SK-N-SH (cell line): ENCODE data around the gene CELSR1. TPM values are rescaled to one million over a fixed set of nuclear protein-coding genes. Genes with fewer than 3 reads are reported as not detected.

Experiments used
- CTCF ChIA-PET: fragments of 300-600, 350-600 bp; formaldehyde crosslinking; extraction: SDS; loops from one replicate; lab custom pipeline; 2021; lab: Yijun Ruan, JAX
- POLR2A ChIA-PET: fragments of 350-600 bp; sonication (Branson Sonifier 250); formaldehyde crosslinking; extraction: SDS; loops from one replicate; lab custom pipeline; 2020; ENCODE audit warnings: antibody characterized with exemption, inconsistent platforms; lab: Yijun Ruan, JAX
- DNase-seq: peaks from one replicate; pipeline ENCODE4 v3.0.0; 2012
- H2AFZ ChIP-seq: fragments of 200-600 bp; sonication (generic); 2 replicates; pipeline ENCODE4 v1.8.1; 2016; ENCODE audit warnings: antibody characterized with exemption, mild to moderate bottlenecking, low read depth
- H3F3A ChIP-seq: fragments of 200-600 bp; sonication (generic); replicated peaks from 2 replicates; pipeline ENCODE3; 2016; ENCODE audit warnings: antibody characterized with exemption, mild to moderate bottlenecking; ENCODE audit not compliant: insufficient read depth
- H3K27ac ChIP-seq, 2 experiments: fragments of 200-500 bp in 1 of 2; fragments of 200-600 bp in 1 of 2; sonication (Bioruptor generic) in 1 of 2; sonication (generic), shearing (Covaris generic) in 1 of 2; 2 replicates each; pipeline versions ENCODE4 v1.5.1 to v1.6.1; 2014 to 2016; ENCODE audit warnings: low read depth in 2 of 2, inconsistent platforms in 1 of 2, low read length in 1 of 2, mild to moderate bottlenecking in 1 of 2, mixed read lengths in 1 of 2
- H3K27me3 ChIP-seq: fragments of 200-600 bp; sonication (generic), shearing (Covaris generic); 2 replicates; pipeline ENCODE4 v1.6.1; 2016; ENCODE audit warnings: mixed run types; ENCODE audit not compliant: insufficient read depth
- H3K36me3 ChIP-seq, 2 experiments: fragments of 200-500 bp in 1 of 2; fragments of 200-600 bp in 1 of 2; sonication (Bioruptor generic) in 1 of 2; sonication (generic) in 1 of 2; replicated peaks in 1 of 2; 2 replicates each; pipeline versions ENCODE3 to v1.5.1; 2014 to 2016; ENCODE audit warnings: low read length in 1 of 2, mild to moderate bottlenecking in 1 of 2; ENCODE audit not compliant: insufficient read depth in 2 of 2, control insufficient read depth in 1 of 2
- H3K4me1 ChIP-seq, 2 experiments: fragments of 200-500 bp in 1 of 2; fragments of 200-600 bp in 1 of 2; sonication (Bioruptor generic) in 1 of 2; sonication (generic), shearing (Covaris generic) in 1 of 2; 2 replicates each; pipeline versions ENCODE4 v1.5.1 to v1.6.1; 2014 to 2016; ENCODE audit warnings: low read depth in 1 of 2, low read length in 1 of 2, mixed run types in 1 of 2; ENCODE audit not compliant: insufficient read depth in 2 of 2, control insufficient read depth in 1 of 2
- H3K4me2 ChIP-seq: fragments of 200-600 bp; sonication (generic), shearing (Covaris generic); 2 replicates; pipeline ENCODE4 v1.6.1; 2017; ENCODE audit warnings: mixed run types
- H3K4me3 ChIP-seq, 2 experiments: fragments of 200-500 bp in 1 of 2; fragments of 200-600 bp in 1 of 2; sonication (Bioruptor generic) in 1 of 2; sonication (generic), shearing (Covaris generic) in 1 of 2; 2 replicates each; pipeline versions ENCODE4 v1.5.1 to v1.8.1; 2014 to 2016; ENCODE audit warnings: low read depth in 2 of 2, inconsistent platforms in 1 of 2, low read length in 1 of 2, mild to moderate bottlenecking in 1 of 2, mixed read lengths in 1 of 2, moderate library complexity in 1 of 2
- H3K79me2 ChIP-seq: fragments of 200-600 bp; sonication (generic); 2 replicates; pipeline ENCODE4 v1.8.1; 2017; ENCODE audit warnings: mild to moderate bottlenecking; ENCODE audit not compliant: insufficient read depth
- H3K9ac ChIP-seq: fragments of 200-600 bp; sonication (generic); 2 replicates; pipeline ENCODE4 v1.6.1; 2017; ENCODE audit warnings: mixed run types
- H3K9me2 ChIP-seq: fragments of 200-600 bp; sonication (generic); 2 replicates; pipeline ENCODE4 v1.6.1; 2017; ENCODE audit warnings: mixed run types
- H3K9me3 ChIP-seq: fragments of 200-600 bp; sonication (generic); 2 replicates; pipeline ENCODE4 v1.6.1; 2017; ENCODE audit warnings: mixed run types, mild to moderate bottlenecking, moderate library complexity
- H4K20me1 ChIP-seq: fragments of 200-600 bp; sonication (generic); 2 replicates; pipeline ENCODE4 v1.6.1; 2017; ENCODE audit warnings: mild to moderate bottlenecking, mixed run types; ENCODE audit not compliant: insufficient read depth
- CHD2 ChIP-seq: fragments of 150-350 bp; IDR thresholded peaks from 2 replicates; pipeline ENCODE4 v1.6.1; 2018; ENCODE audit warnings: low read length; ENCODE audit not compliant: partially characterized antibody
- ELF1 ChIP-seq: IDR thresholded peaks from 2 replicates; pipeline ENCODE4 v1.4.0; 2012
- EP300 ChIP-seq, 2 experiments: IDR thresholded peaks; 2 replicates each; pipeline versions ENCODE4 v1.4.0 to v1.6.1; 2012; ENCODE audit warnings: borderline replicate concordance in 1 of 2, low read depth in 1 of 2, low read length in 1 of 2
- EZH2phosphoT487 ChIP-seq: fragments of 200-600 bp; sonication (generic); IDR thresholded peaks from 2 replicates; pipeline ENCODE4 v1.6.1; 2017; ENCODE audit warnings: low read depth, mixed run types, mild to moderate bottlenecking, antibody characterized with exemption, moderate library complexity, borderline replicate concordance
- FOXM1 ChIP-seq: IDR thresholded peaks from 2 replicates; pipeline ENCODE4 v1.4.0; 2012; ENCODE audit warnings: low read depth, mild to moderate bottlenecking
- GATA2 ChIP-seq: sonication (generic); formaldehyde crosslinking; IDR thresholded peaks from 2 replicates; pipeline ENCODE4 v1.5.0; 2020; ENCODE audit warnings: mild to moderate bottlenecking, missing genetic modification reagents
- JUND ChIP-seq: IDR thresholded peaks from 2 replicates; pipeline ENCODE4 v1.4.0; 2012
- MAX ChIP-seq: IDR thresholded peaks from 2 replicates; pipeline ENCODE4 v1.4.0; 2012; ENCODE audit warnings: low read depth
- MEF2A ChIP-seq: IDR thresholded peaks from 2 replicates; pipeline ENCODE4 v1.4.0; 2012; ENCODE audit warnings: low read depth, borderline replicate concordance
- MXI1 ChIP-seq: IDR thresholded peaks from 2 replicates; pipeline ENCODE4 v1.6.1; 2012; ENCODE audit warnings: mild to moderate bottlenecking, low read depth, low read length, improper control_type of control experiment
- NFIC ChIP-seq: IDR thresholded peaks from 2 replicates; pipeline ENCODE4 v1.4.0; 2012; ENCODE audit warnings: borderline replicate concordance
- RCOR1 ChIP-seq: fragments of 150-350 bp; IDR thresholded peaks from 2 replicates; pipeline ENCODE4 v1.6.1; 2017; ENCODE audit warnings: antibody characterized with exemption, low read length
- RFX5 ChIP-seq: IDR thresholded peaks from 2 replicates; pipeline ENCODE4 v1.6.1; 2012; ENCODE audit warnings: mild to moderate bottlenecking, improper control_type of control experiment, low read length
- SIN3A ChIP-seq: IDR thresholded peaks from 2 replicates; pipeline ENCODE4 v1.6.1; 2012; ENCODE audit warnings: low read depth, mild to moderate bottlenecking, low read length, moderate library complexity, borderline replicate concordance
- TCF12 ChIP-seq: IDR thresholded peaks from 2 replicates; pipeline ENCODE4 v1.4.0; 2012
- TEAD4 ChIP-seq: IDR thresholded peaks from 2 replicates; pipeline ENCODE4 v1.4.0; 2012; ENCODE audit warnings: mild to moderate bottlenecking, borderline replicate concordance; ENCODE audit not compliant: insufficient read depth
- USF1 ChIP-seq: IDR thresholded peaks from 2 replicates; pipeline ENCODE4 v1.4.0; 2012; ENCODE audit warnings: low read depth, borderline replicate concordance
- YY1 ChIP-seq: IDR thresholded peaks from 2 replicates; pipeline ENCODE4 v1.4.0; 2012; ENCODE audit warnings: low read depth, mild to moderate bottlenecking
- WGBS: methylation state at CpG from one replicate; pipeline ENCODE4 v1.1.6; 2017; ENCODE audit warnings: low lambda C conversion rate; 5-methylcytosine and 5-hydroxymethylcytosine counted together
- polyA plus RNA-seq, 3 experiments: library from polyadenylated mRNA; depleted of rRNA; stranded (reverse); fragments of >200 nt; gene quantifications; 2 replicates each; pipeline ENCODE4 v1.2.3, GENCODE V29; 2012
- TF ChIP-seq, protein P1 (sequence below): fragments of 200-600 bp; sonication (generic); IDR thresholded peaks from 2 replicates; pipeline ENCODE4 v1.6.1; 2017; ENCODE audit warnings: antibody characterized with exemption, mild to moderate bottlenecking, moderate library complexity
- TF ChIP-seq, protein P2 (sequence below): IDR thresholded peaks from 2 replicates; pipeline ENCODE4 v1.6.1; 2012; ENCODE audit warnings: mild to moderate bottlenecking, low read depth, low read length, moderate library complexity

CELSR1 gene
- polyA plus RNA-seq, 1 of the 3 experiments (the other 2 are of a cell fraction): 5.0 TPM

DNA sequence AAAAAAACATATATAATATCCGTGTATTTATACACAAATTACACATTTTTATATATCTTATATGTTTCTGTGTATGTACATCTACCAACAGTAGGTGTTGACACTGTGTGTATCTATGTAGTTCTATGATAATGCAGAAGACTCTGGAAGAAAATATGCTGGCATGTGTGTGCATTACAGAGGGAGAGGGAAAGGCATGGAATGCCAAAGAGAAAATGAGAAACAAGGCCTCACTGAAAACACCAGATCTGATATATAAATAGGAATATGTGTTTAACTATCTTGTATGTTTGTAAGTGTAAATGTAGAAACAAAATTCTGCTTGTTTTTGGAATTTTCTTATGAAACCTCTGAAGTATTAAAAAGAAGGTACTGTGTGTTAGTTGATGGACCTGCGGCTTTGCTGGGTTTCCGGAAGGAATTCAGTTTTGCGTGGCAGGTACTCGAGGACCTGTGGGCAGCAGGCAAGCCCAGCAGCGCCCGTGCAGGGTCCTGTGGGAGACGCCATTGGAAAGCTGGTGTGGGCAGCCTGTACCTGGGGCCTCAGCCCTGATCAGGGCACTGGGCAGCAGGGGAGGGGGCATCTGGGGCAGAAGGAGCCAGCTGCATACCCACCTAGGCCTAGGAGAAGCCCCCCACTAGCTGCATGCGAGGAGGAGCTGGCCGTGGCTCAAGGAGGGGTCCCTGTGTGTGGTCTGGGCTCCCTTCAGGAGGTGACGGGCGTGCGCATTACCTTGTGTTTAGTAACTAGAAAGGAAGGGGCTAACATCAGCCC, 209.5 kb downstream of the CELSR1 start:
- no peaks in the 10 kb centered on the region for H3K9me3 ChIP-seq
- H3K9ac ChIP-seq: no peak overlapping the region
- H2AFZ ChIP-seq: no peak overlapping the region
- peaks cover under 1% of the 10 kb centered on the region; the same call in 1 of the 2 replicates for H3K79me2 ChIP-seq
- 96% methylated on average over 11 of the region's 13 CpGs for WGBS
- H3F3A ChIP-seq: no peaks in the 10 kb centered on the region
- CTCF ChIA-PET: interaction anchor here (0.7 to 1.7 kb wide), 4 partner anchors 10 to 205 kb away, joined by 3 to 7 read pairs (median 3); no protein-coding TSS in a partner anchor
- TF ChIP-seq USF1 (no peak), NFIC (no peak), JUND (no peak), TCF12 (no peak), TEAD4 (no peak), RCOR1 (no peak), SIN3A (no peak), YY1 (no peak), EP300 (IDR thresholded peaks at IDR 0.05; ENCODE audit: borderline replicate concordance in 1 of 2, low read depth in 1 of 2, low read length in 1 of 2) (no peak), MXI1 (no peak)
- TF ChIP-seq, protein P1, sequence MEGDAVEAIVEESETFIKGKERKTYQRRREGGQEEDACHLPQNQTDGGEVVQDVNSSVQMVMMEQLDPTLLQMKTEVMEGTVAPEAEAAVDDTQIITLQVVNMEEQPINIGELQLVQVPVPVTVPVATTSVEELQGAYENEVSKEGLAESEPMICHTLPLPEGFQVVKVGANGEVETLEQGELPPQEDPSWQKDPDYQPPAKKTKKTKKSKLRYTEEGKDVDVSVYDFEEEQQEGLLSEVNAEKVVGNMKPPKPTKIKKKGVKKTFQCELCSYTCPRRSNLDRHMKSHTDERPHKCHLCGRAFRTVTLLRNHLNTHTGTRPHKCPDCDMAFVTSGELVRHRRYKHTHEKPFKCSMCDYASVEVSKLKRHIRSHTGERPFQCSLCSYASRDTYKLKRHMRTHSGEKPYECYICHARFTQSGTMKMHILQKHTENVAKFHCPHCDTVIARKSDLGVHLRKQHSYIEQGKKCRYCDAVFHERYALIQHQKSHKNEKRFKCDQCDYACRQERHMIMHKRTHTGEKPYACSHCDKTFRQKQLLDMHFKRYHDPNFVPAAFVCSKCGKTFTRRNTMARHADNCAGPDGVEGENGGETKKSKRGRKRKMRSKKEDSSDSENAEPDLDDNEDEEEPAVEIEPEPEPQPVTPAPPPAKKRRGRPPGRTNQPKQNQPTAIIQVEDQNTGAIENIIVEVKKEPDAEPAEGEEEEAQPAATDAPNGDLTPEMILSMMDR: no peak
- H3K4me3 ChIP-seq: no peak overlapping the region
- POLR2A ChIA-PET: no interaction called here
- H3K27ac ChIP-seq: no peak overlapping the region
- H3K4me1 ChIP-seq: no peaks in the 10 kb centered on the region
- H3K27me3 ChIP-seq: no peaks in the 10 kb centered on the region
- H3K4me2 ChIP-seq: no peak overlapping the region
- H4K20me1 ChIP-seq: no peaks in the 10 kb centered on the region
- no peaks in the 10 kb centered on the region for H3K9me2 ChIP-seq
- no peak for DNase-seq
- H3K36me3 ChIP-seq: peaks cover 5 to 39% of the 10 kb centered on the region in 2 experiments

DNA sequence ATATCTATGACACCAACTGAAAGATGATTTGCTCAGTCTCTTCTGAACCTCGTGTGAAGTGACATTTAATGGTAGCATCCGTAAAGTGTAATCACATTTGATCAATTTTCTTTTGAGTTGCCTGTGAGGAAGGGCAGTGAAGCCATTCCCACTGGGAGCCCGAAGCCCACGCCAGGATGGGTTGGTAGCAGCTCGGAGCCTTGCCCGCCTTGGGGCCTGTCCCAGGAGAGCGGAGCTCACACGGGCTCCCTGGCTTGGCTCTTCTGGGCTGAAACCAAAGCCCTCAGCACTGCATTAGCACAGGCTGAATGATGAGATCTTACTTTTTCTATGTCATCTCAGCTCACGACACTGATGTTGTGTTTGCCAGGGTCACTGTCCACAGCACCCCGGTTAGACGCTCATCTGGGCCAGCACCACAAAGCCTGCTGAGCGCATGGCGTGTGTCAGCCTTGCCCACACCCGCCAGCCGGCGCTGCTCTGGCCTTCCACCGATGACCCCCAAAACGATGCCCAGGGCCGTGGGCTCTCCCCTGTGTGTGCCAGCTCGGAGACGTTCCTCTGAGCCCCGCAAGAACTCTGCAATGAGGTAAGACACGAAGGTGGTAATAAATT, 211.2 kb downstream of the CELSR1 start:
- peaks cover 10% of the 10 kb centered on the region; the same call in 1 of the 2 replicates for H3K79me2 ChIP-seq
- CTCF ChIA-PET: interaction anchor here (0.8 to 1.7 kb wide), 2 partner anchors 17 to 204 kb away, joined by 3 to 7 read pairs; no protein-coding TSS in a partner anchor
- no peaks in the 10 kb centered on the region for H4K20me1 ChIP-seq
- H3K9me2 ChIP-seq: no peaks in the 10 kb centered on the region
- no peaks in the 10 kb centered on the region for H3K27me3 ChIP-seq
- no peak overlapping the region for H3K9ac ChIP-seq
- POLR2A ChIA-PET: no interaction called here
- H3K4me3 ChIP-seq: no peak overlapping the region
- no peak for DNase-seq
- H3K4me2 ChIP-seq: no peak overlapping the region
- H2AFZ ChIP-seq: no peak overlapping the region
- WGBS: 92% methylated on average over 21 of the region's 23 CpGs
- H3K27ac ChIP-seq: no peak overlapping the region
- H3K4me1 ChIP-seq: no peaks in the 10 kb centered on the region
- H3K9me3 ChIP-seq: no peaks in the 10 kb centered on the region
- H3F3A ChIP-seq: no peaks in the 10 kb centered on the region
- peaks cover 5 to 33% of the 10 kb centered on the region in 2 experiments for H3K36me3 ChIP-seq
- TF ChIP-seq GATA2 (CRISPR knock-in tag) (no peak), CHD2 (no peak), EZH2phosphoT487 (no peak), RFX5 (no peak), FOXM1 (no peak), TEAD4 (no peak), MAX (no peak), ELF1 (no peak), TCF12 (no peak), MEF2A (no peak)
- TF ChIP-seq, protein P2, sequence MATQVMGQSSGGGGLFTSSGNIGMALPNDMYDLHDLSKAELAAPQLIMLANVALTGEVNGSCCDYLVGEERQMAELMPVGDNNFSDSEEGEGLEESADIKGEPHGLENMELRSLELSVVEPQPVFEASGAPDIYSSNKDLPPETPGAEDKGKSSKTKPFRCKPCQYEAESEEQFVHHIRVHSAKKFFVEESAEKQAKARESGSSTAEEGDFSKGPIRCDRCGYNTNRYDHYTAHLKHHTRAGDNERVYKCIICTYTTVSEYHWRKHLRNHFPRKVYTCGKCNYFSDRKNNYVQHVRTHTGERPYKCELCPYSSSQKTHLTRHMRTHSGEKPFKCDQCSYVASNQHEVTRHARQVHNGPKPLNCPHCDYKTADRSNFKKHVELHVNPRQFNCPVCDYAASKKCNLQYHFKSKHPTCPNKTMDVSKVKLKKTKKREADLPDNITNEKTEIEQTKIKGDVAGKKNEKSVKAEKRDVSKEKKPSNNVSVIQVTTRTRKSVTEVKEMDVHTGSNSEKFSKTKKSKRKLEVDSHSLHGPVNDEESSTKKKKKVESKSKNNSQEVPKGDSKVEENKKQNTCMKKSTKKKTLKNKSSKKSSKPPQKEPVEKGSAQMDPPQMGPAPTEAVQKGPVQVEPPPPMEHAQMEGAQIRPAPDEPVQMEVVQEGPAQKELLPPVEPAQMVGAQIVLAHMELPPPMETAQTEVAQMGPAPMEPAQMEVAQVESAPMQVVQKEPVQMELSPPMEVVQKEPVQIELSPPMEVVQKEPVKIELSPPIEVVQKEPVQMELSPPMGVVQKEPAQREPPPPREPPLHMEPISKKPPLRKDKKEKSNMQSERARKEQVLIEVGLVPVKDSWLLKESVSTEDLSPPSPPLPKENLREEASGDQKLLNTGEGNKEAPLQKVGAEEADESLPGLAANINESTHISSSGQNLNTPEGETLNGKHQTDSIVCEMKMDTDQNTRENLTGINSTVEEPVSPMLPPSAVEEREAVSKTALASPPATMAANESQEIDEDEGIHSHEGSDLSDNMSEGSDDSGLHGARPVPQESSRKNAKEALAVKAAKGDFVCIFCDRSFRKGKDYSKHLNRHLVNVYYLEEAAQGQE: no peak
